ENCODE results near the gene MYEF2.

- TF ChIP-seq CTCF (IDR thresholded peaks at IDR 0.05; ENCODE audit: low read depth, low read length) (no peak), POLR2A (IDR thresholded peaks at IDR 0.05; ENCODE audit: extremely low read depth, insufficient read length) (no peak), MYC (IDR thresholded peaks at IDR 0.05; ENCODE audit: low read depth, low read length) (no peak)
These were observed 81.3 kb downstream of the MYEF2 start for GRCh38 chr15:48096813-48097212.

All from NB4 (cell line).